Naive thymus-derived CD8-positive, alpha-beta T cell (primary cell): ENCODE measurements around the gene NUP98. TPM values are rescaled to one million over a fixed set of nuclear protein-coding genes. Genes with fewer than 3 reads are reported as not detected.
"Not testable (repeated sequence)": the region's sequence is repeated elsewhere in the genome, so short reads cannot be mapped to it uniquely, and the experiment has no call there.

Experiments
- ATAC-seq, 2 donors: fragments of 150-1000 bp; cut with Tn5 transposase in 1 of 2; sonication (Bioruptor Pico), chemical (Tn5 transposase) in 1 of 2; 1 replicate in 1 of 2; 2 replicates in 1 of 2; pipeline ENCODE4 v1.10.0; 2021; ENCODE audit warnings: mild to moderate bottlenecking in 2 of 2, moderate library complexity in 2 of 2
- POLR2A ChIA-PET: fragments of 350-600 bp; sonication (Branson Sonifier 250); formaldehyde crosslinking; loops from one replicate; lab custom pipeline; 2021; ENCODE audit warnings: antibody characterized with exemption; lab: Charles Lee
- DNase-seq, 10 donors: peaks; one replicate each; pipeline versions ENCODE4 v3.0.0 to v3.0.0-alpha.2; 2020 to 2022
- H3K27ac Mint-ChIP-seq, 10 donors: one replicate each; pipeline ENCODE4 v1.8.0; 2020 to 2022; ENCODE audit warnings: mild to moderate bottlenecking in 10 of 10, mixed read lengths in 10 of 10, moderate library complexity in 4 of 10, inconsistent platforms in 1 of 10
- H3K27me3 Mint-ChIP-seq, 5 donors: one replicate each; pipeline ENCODE4 v1.8.0; 2021 to 2022; ENCODE audit warnings: mixed read lengths in 5 of 5
- H3K36me3 Mint-ChIP-seq, 3 donors: one replicate each; pipeline ENCODE4 v1.8.0; 2020 to 2022; ENCODE audit warnings: mixed read lengths in 3 of 3, mild to moderate bottlenecking in 2 of 3, inconsistent platforms in 1 of 3
- H3K4me1 Mint-ChIP-seq, 4 donors: one replicate each; pipeline ENCODE4 v1.8.0; 2021 to 2022; ENCODE audit warnings: mixed read lengths in 4 of 4
- H3K4me3 Mint-ChIP-seq, 10 donors: one replicate each; pipeline ENCODE4 v1.8.0; 2020 to 2022; ENCODE audit warnings: mild to moderate bottlenecking in 10 of 10, mixed read lengths in 10 of 10, moderate library complexity in 6 of 10, inconsistent platforms in 1 of 10
- H3K9me3 Mint-ChIP-seq, 9 donors: one replicate each; pipeline ENCODE4 v1.8.0; 2020 to 2022; ENCODE audit warnings: mixed read lengths in 9 of 9, mild to moderate bottlenecking in 3 of 9, inconsistent platforms in 1 of 9, moderate library complexity in 1 of 9
- polyA plus RNA-seq, 3 donors: library from polyadenylated mRNA; unstranded; fragments of 300-500 nt; fragmentation: Illumina TruSeq; gene quantifications; one replicate each; pipeline ENCODE4 v1.2.3, GENCODE V29; 2021
- total RNA-seq, 8 experiments: library from RNA in 2 of 8; stranded (reverse) in 2 of 8; gene quantifications; one replicate each; pipeline ENCODE4 v1.2.3 and lab custom pipeline; 2021 to 2026

NUP98 gene
- total and polyA plus RNA-seq, 5 experiments from 2014 or later, result 31.8 to 126 (median 50.9) TPM

DNA sequence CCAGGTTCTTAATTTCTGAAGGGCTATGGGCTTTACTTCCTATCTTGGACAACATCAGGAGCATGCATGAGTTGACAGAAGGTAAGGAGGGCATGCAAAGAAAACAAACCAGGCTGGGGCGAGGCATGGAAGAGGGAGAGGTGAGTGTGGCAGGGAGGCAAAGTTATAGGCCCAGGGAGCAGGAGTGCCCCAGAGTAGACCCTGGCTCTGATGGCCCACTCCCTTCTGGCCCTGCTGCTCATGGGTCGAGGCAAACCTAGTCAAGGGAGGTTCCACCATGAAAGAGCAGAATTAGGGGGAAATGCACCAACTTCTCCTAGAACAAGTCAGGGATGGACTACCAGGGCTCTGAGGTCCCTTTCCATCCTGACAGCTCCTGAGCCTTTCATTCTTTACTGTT lies 136.4 kb downstream of the NUP98 start:
- POLR2A ChIA-PET, result no interaction called here
- no peaks in the 10 kb centered on the region for H3K9me3 Mint-ChIP-seq
- H3K4me3 Mint-ChIP-seq, result no peak overlapping the region
- ATAC-seq (no peak), DNase-seq (peak in 1 of 10 donors; percentile 6)
- peaks cover 0 to 18% (median 4%) of the 10 kb centered on the region in 3 donors for H3K36me3 Mint-ChIP-seq
- H3K27ac Mint-ChIP-seq, result no peak overlapping the region
- peaks cover 5 to 12% (median 6%) of the 10 kb centered on the region in 5 donors for H3K27me3 Mint-ChIP-seq
- peaks cover 0 to 5% (median 0%) of the 10 kb centered on the region in 4 donors for H3K4me1 Mint-ChIP-seq

DNA sequence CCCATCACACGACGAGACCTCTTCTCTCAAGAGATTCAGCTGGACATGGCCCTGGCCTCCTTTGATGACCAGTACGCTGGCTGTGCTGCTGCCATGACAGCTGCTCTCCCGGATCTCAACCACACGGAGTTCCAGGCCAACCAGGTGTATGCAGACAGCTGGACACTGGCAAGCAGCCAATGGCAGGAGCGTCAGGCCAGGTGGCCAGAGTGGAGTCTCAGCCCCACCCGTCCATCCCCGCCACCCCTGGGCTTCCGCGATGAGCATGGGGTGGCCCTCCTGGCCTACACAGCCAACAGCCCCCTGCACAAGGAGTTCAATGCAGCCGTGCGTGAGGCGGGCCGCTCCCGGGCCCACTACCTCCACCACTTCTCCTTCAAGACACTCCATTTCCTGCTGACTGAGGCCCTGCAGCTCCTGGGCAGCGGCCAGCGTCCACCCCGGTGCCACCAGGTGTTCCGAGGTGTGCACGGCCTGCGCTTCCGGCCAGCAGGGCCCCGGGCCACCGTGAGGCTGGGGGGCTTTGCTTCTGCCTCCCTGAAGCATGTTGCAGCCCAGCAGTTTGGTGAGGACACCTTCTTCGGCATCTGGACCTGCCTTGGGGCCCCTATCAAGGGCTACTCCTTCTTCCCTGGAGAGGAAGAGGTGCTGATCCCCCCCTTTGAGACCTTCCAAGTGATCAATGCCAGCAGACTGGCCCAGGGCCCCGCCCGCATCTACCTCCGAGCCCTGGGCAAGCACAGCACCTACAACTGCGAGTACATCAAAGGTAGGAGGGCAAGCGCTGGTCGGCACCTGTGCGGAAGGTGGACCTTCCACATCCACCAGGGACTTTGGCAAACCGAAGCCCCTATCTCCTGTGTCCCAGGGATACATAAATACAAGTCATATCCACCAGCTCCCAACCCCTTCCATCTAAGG lies 137.5 kb downstream of the NUP98 start:
- peaks cover 0 to 2% (median 0%) of the 10 kb centered on the region in 4 donors for H3K4me1 Mint-ChIP-seq
- no peaks in the 10 kb centered on the region for H3K9me3 Mint-ChIP-seq
- POLR2A ChIA-PET, result no interaction called here
- ATAC-seq (no peak), DNase-seq (peak in 1 of 10 donors; percentile 55)
- H3K27me3 Mint-ChIP-seq, result peaks cover 6 to 12% (median 11%) of the 10 kb centered on the region in 5 donors
- no peak overlapping the region for H3K4me3 Mint-ChIP-seq
- H3K27ac Mint-ChIP-seq, result no peak overlapping the region
- H3K36me3 Mint-ChIP-seq, result peaks cover 0 to 7% (median 4%) of the 10 kb centered on the region in 3 donors

DNA sequence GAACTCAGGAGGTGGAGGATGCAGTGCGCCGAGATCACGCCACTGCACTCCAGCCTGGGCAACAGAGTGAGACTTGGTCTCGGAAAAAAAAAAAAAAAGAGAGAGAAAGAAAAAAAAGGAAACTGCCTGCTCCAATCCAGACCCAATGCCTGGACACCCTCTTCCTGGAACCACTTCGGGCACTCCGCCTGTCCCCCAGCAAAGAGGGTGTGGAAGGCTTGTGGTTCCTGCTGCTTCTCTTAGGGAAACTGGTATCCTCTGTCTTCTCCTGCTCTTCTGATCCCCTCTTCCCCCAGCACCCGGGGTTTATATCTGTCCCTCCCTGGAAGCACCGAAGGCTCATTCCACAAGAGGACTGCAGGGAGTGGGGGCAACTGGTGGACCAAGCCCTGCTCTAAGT lies 139.1 kb downstream of the NUP98 start:
- DNase-seq (peak in 1 of 10 donors; percentile 36), ATAC-seq (no peak)
- no peak overlapping the region for H3K27ac Mint-ChIP-seq
- H3K27me3 Mint-ChIP-seq, result peaks cover 6 to 12% (median 12%) of the 10 kb centered on the region in 5 donors
- no peaks in the 10 kb centered on the region for H3K36me3 Mint-ChIP-seq
- H3K9me3 Mint-ChIP-seq, result no peaks in the 10 kb centered on the region
- POLR2A ChIA-PET, result no interaction called here
- H3K4me1 Mint-ChIP-seq, result no peaks in the 10 kb centered on the region
- no peak overlapping the region for H3K4me3 Mint-ChIP-seq

DNA sequence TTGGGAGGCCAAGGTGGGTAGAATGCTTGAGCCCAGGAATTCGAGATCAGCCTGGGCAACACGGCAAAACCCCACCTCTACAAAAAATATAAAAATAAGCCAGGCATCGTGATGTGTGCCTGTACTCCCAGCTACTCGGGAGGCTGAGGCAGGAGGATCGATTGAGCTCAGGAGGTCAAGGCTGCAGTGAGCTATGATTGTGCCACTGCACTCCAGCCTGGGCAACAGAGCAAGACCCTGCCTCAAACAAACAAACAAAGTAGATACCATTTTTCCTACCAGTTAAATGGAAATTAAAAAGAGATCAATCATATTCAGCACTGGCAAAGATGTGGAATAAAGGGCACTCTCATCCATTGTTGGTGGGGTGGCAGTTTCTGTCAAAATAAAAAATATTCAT lies 140.0 kb downstream of the NUP98 start:
- H3K4me3 Mint-ChIP-seq, H3K9me3 Mint-ChIP-seq, H3K36me3 Mint-ChIP-seq, DNase-seq, H3K27ac Mint-ChIP-seq, H3K4me1 Mint-ChIP-seq, ATAC-seq, POLR2A ChIA-PET: not testable (repeated sequence)
- peaks cover 6 to 12% (median 12%) of the 10 kb centered on the region in 5 donors for H3K27me3 Mint-ChIP-seq

DNA sequence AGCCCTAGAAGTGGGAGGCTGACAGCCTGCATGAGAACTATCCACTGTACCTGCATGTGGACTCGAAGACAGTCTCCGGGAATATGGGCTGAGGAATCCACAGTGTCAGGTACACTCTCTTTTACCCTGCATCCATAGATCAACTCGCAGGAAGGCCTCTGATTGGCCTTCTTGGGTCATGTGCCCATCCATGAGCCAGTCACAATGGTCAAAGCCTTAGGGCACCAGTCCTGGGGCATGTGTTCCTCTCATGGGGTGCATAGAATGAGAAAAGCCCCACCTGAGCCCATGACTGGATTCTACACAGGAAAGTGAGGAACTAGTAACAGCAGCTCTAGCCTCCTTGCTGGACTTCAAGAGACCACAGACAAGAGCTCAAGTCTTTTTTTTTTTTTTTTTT lies 141.8 kb downstream of the NUP98 start:
- H3K4me1 Mint-ChIP-seq, result no peaks in the 10 kb centered on the region
- ATAC-seq, result no peak
- POLR2A ChIA-PET, result no interaction called here

DNA sequence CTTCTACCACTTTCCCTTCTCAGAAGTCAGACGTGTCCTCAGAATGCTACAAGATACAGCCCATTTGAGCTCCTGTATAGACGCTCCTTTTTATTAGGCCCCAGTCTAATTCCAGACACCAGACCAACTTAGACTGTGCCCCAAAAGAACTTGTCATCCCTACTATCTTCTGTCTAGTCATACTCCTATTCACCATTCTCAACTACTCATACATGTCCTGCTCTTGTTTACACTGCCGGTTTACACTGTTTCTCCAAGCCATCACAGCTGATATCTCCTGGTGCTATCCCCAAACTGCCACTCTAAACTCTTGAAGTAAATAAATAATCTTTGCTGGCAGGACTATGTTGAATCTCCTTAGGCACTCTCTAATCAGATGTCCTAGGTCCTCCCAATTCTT lies 144.8 kb downstream of the NUP98 start:
- H3K36me3 Mint-ChIP-seq, H3K27ac Mint-ChIP-seq, H3K9me3 Mint-ChIP-seq, H3K4me1 Mint-ChIP-seq, H3K4me3 Mint-ChIP-seq, POLR2A ChIA-PET, DNase-seq, ATAC-seq: not testable (repeated sequence)
- peaks cover 15 to 46% (median 37%) of the 10 kb centered on the region in 5 donors for H3K27me3 Mint-ChIP-seq

More for the DNA sequence above, 141.8 kb downstream of the NUP98 start:
- H3K27me3 Mint-ChIP-seq, result peaks cover 11 to 28% (median 18%) of the 10 kb centered on the region in 5 donors
- H3K36me3 Mint-ChIP-seq, result no peaks in the 10 kb centered on the region
- peak in 1 of 10 donors; percentile 4 for DNase-seq
- H3K9me3 Mint-ChIP-seq, result no peaks in the 10 kb centered on the region
- no peak overlapping the region for H3K4me3 Mint-ChIP-seq
- no peak overlapping the region for H3K27ac Mint-ChIP-seq

DNA sequence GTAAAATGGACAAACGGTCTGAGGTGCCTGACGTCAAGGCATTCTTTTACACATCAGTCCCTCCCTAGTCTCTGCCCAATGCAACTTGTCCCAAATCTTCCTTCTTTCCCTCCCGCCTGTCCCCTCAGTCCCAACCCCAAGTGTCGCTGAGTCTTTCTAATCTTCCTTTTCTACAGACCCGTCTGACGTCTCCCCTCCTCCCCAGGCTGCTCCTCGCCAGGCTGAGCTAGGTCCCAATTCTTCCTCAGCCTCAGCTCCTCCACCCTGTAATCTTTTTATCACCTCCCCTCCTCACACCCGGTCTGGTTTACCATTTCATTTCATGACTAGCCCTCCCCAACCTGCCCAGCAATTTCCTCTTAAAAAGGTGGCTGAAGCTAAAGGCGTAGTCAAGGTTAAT lies 148.0 kb downstream of the NUP98 start:
- ATAC-seq, H3K36me3 Mint-ChIP-seq, H3K4me1 Mint-ChIP-seq, POLR2A ChIA-PET, H3K9me3 Mint-ChIP-seq, H3K4me3 Mint-ChIP-seq, H3K27ac Mint-ChIP-seq: not testable (repeated sequence)
- peaks cover 34 to 72% (median 49%) of the 10 kb centered on the region in 5 donors for H3K27me3 Mint-ChIP-seq
- peak in 1 of 10 donors; percentile 3 for DNase-seq

DNA sequence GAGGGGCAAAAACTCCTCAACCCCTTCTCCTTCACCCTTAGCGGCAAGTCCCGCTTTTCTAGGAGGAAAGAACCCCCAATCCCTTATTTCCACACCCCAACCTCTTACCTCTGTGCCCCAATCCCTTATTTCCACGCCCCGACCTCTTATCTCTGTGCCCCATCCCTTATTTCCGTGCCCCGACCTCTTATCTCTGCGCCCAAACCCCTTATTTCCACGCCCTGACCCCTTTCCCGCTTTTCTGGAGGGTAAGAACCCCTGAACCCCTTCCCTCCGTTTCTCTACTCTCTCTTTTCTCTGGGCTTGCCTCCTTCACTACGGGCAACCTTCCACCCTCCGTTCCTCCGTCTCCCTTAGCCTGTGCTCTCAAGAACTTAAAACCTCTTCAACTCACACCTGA lies 148.5 kb downstream of the NUP98 start:
- peak in 1 of 10 donors; percentile 30 for DNase-seq
- H3K4me1 Mint-ChIP-seq, H3K27ac Mint-ChIP-seq, ATAC-seq, H3K9me3 Mint-ChIP-seq, H3K4me3 Mint-ChIP-seq, H3K36me3 Mint-ChIP-seq, POLR2A ChIA-PET: not testable (repeated sequence)
- H3K27me3 Mint-ChIP-seq, result peaks cover 37 to 77% (median 52%) of the 10 kb centered on the region in 5 donors

DNA sequence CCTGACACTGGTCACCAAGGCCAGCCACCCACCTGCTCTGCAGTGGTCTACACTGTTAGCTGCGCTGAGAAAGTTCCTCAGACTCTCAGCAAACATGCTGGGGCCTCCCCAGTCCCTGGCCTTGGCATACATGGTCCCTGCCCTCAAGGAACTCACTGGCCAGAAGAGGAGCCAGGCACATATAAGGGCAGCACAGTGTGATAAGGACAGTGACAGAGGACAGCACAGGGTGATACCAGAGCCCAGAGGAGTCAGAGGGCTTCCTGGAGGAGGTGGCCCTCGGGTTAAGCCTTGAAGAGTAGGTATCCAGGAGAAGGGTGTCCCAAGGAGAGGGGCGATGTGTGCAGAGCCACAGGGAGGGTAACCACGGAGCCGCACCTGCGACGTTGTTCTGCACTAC lies 151.8 kb downstream of the NUP98 start:
- Mint-ChIP-seq H3K36me3 (peaks cover 0 to 2% (median 0%) of the 10 kb centered on the region in 3 donors), H3K9me3 (no peaks in the 10 kb centered on the region), H3K4me3 (no peak overlapping the region), H3K27me3 (peaks cover 38 to 70% (median 48%) of the 10 kb centered on the region in 5 donors), H3K27ac (peak overlapping the region in 1 of 10 donors; percentile 47), H3K4me1 (peaks cover 6 to 20% (median 13%) of the 10 kb centered on the region in 4 donors)
- ATAC-seq, result no peak
- POLR2A ChIA-PET, result no interaction called here
- DNase-seq, result peak in 1 of 10 donors; percentile 42

DNA sequence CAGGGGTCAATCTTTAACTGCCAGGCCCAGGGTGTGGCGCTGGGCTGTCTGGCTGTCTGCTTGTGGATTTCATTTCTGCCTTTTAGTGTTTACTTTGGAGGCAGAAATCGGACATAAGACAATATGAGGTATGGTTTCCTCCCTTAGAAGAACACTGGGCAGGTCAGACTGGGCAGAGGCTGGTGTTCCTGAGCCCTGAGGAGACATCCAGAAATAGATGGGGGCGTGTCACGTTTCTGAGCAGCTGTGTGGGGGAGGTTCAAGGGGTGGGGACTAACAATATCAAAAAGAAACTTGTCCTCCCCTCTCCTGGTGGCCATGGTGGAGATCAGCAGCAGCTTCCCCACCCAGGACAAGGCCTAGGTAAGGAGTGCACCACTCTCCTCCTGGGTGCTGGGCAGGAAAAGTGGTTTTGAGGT lies 152.5 kb downstream of the NUP98 start, which contains the start of gene ART1:
ART1 (plus strand) TSS at position 312 of the 419 bp plus-strand sequence. CDS start 14,086 bp downstream, outside the sequence.
- POLR2A ChIA-PET, result no interaction called here
- H3K9me3 Mint-ChIP-seq, result no peaks in the 10 kb centered on the region
- peak within 1 kb of the TSS in 4 of 10 donors; percentile 27 to 47 (median 44) for H3K27ac Mint-ChIP-seq
- H3K27me3 Mint-ChIP-seq, result peaks cover 36 to 63% (median 45%) of the 10 kb centered on the region in 5 donors
- H3K4me1 Mint-ChIP-seq, result peaks cover 6 to 20% (median 13%) of the 10 kb centered on the region in 4 donors
- ATAC-seq (no peak), DNase-seq (no peak)
- H3K36me3 Mint-ChIP-seq, result peaks cover 0 to 2% (median 0%) of the 10 kb centered on the region in 3 donors
- peak within 1 kb of the TSS in 2 of 10 donors; percentile 15 to 43 for H3K4me3 Mint-ChIP-seq

DNA sequence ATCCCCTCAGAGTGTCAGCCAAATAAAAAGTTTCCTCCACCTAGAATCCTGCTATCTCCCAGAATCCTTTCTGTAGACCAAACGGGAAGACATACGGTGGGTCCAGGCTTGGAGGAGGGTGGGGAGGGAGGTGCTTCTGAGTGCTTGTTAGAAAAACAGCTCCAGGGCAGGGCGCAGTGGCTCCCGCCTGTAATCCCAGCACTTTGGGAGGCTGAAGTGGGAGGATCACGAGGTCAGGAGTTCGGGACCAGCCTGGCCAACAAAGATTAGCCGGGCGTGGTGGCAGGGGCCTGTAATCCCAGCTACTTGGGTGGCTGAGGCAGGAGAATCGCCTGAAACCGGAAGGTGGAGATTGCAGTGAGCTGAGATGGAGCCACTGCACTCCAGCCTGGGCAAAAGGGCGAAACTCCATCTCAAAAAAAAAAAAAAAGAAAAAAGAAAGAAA lies 154.2 kb downstream of the NUP98 start:
- ATAC-seq, POLR2A ChIA-PET, H3K9me3 Mint-ChIP-seq, H3K27ac Mint-ChIP-seq, H3K36me3 Mint-ChIP-seq, DNase-seq: not testable (repeated sequence)
- Mint-ChIP-seq H3K4me1 (peaks cover 6 to 20% (median 13%) of the 10 kb centered on the region in 4 donors), H3K27me3 (peaks cover 20 to 49% (median 32%) of the 10 kb centered on the region in 5 donors), H3K4me3 (peak overlapping the region in 8 of 10 donors; percentile 76 to 87 (median 83))

DNA sequence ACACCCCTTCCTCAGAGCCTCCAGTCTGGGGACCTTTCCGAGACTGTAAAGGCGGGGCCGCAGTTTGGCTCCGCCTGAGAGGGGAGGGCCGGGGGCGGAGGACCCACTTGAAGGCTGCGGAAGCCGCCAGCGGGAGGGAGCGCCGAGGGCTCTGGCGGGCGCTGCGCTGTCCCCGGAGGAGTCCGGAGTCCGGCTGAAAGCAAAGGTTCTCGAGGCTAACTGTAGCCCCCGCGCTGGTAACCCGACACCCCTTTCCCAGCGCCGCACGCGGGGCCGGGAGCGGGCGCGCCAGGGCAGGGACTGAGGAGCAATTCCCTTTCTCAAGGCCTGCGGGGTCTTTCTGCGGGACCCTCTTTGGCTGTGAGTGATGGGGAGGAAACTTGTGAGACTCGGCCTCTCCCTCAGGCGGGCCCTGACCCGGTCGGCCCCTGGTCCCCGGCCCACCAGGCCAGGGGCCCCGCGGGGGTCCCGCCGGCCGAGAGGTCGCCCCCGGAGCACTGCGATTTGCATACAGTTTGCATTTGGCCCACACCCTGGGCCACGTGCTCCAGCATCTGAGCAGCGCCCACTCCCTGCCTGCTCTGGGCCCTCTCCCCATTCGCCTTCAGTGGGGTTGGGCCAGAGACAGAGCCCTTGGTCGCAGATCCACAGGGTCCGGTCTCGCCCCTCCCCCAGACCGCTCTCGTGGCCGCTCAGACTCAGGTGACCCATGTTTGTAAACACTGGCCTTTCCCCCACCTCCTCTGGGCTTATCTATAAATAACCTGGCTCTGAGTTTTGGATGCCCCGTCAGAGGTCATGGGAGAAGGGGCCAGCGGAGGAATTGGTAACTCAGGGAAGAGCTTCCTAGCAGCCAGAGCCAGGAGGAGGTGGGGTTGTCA lies 155.0 kb downstream of the NUP98 start:
- POLR2A ChIA-PET, result no interaction called here
- Mint-ChIP-seq H3K4me3 (peak overlapping the region; percentile 76 to 87 (median 82)), H3K27ac (peak overlapping the region in 4 of 10 donors; percentile 27 to 76 (median 54)), H3K27me3 (peaks cover 19 to 44% (median 32%) of the 10 kb centered on the region in 5 donors), H3K9me3 (no peaks in the 10 kb centered on the region), H3K36me3 (peaks cover 0 to 2% (median 0%) of the 10 kb centered on the region in 3 donors), H3K4me1 (peaks cover 6 to 20% (median 13%) of the 10 kb centered on the region in 4 donors)
- ATAC-seq, result peak; percentile 95 to 98
- peak; percentile 53 to 81 (median 68) for DNase-seq
